Daoy (cell line): Measurements from ENCODE around the gene CRLF2. TPM values are rescaled to one million over a fixed set of nuclear protein-coding genes. Genes with fewer than 3 reads are reported as not detected.
"Not testable (repeated sequence)": the region's sequence is repeated elsewhere in the genome, so short reads cannot be mapped to it uniquely, and the experiment has no call there.

Source experiments
- DNase-seq: peaks from one replicate; pipeline ENCODE4 v3.0.0-alpha.2; 2015; ENCODE audit warnings: low read depth
- total RNA-seq: library from RNA; depleted of rRNA; stranded (reverse); fragments of >200 nt; shearing (Covaris generic); gene quantifications from 2 replicates; pipeline ENCODE4 v1.2.3, GENCODE V29; 2014; rRNA removed

The CRLF2 gene, protein sequence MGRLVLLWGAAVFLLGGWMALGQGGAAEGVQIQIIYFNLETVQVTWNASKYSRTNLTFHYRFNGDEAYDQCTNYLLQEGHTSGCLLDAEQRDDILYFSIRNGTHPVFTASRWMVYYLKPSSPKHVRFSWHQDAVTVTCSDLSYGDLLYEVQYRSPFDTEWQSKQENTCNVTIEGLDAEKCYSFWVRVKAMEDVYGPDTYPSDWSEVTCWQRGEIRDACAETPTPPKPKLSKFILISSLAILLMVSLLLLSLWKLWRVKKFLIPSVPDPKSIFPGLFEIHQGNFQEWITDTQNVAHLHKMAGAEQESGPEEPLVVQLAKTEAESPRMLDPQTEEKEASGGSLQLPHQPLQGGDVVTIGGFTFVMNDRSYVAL
- total RNA-seq = 0.46 TPM in 1 of 2 replicates, not detected in the other

DNA sequence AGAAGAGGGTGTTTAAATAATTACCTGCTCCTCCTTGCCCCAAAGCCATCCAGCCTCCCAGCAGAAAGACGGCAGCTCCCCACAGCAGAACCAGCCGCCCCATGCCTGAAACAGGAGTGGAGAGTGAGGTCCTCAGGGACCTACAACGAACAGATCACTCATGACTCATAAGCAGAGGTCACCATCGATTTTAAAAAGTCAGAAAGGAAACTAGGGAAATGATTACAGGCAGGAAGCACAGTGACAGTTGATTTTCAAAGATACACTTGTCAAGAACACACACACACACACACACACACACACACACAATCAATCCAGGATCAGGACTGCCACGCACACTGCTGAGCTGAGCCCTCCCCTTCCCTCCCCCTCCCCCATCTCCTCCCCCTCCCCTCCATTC, at the start of gene CRLF2:
TSS of gene CRLF2 (minus strand) at position 118 of the 400 bp plus-strand sequence. CDS start at position 103, 15 bp downstream.
- DNase-seq = peak; percentile 70

DNA sequence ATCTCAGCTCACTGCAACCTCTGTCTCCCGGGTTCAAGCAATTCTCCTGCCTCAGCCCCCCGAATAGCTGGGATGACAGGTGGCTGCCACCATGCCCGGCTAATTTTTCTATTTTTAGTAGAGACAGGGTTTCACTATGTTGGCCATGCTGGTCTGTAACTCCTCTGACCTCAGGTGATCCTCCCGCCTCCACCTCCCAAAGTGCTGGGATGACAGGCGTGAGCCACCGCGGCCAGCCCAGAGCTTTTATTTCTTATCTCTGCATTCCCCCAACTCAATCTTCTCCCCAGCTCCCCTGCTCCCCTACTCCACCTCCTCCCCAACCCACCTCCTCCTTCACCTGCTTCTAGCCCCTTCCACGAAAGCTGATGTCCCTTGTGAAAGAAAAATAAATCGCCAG, 49.3 kb upstream of the CRLF2 start:
- DNase-seq = not testable (repeated sequence)

DNA sequence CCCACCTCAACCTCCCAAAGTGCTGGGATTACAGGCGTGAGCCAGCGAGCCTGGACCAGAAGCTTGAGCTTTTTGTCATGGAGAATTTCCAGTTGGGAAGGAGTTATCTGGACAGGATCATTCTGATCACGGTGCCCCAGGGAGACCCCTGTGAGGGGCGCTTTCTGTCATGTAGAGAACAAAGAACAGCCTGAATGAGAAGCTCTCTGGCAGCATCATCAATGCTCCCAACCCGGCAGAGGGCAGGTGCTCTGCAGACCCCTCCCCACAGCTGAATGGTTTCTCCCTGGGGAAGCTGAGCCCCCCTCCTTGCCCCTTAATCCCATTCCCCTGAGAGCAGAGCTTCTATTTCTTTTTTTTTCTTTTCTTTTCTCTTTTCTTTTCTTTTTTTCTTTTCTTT, 48.8 kb upstream of the CRLF2 start:
- DNase-seq = no peak

DNA sequence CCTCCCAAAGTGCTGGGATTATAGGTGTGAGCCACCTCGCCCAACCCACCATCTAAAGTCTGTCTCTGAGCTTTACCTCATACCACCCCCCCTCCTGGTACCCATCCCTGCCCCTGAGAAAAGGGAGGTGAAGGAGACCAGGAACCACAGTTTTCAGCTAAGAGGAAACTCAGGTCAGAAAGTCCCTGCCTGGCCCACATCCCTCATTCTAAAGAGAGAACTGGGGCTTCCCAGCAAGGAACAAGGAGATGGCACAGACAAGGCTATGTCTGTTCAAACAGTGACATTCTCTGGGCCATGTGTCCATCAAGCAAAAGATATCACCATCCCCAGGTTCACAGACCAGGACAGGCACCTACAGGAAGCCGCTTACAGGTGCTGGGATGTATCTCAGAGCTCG, 40.4 kb upstream of the CRLF2 start:
- DNase-seq = no peak

DNA sequence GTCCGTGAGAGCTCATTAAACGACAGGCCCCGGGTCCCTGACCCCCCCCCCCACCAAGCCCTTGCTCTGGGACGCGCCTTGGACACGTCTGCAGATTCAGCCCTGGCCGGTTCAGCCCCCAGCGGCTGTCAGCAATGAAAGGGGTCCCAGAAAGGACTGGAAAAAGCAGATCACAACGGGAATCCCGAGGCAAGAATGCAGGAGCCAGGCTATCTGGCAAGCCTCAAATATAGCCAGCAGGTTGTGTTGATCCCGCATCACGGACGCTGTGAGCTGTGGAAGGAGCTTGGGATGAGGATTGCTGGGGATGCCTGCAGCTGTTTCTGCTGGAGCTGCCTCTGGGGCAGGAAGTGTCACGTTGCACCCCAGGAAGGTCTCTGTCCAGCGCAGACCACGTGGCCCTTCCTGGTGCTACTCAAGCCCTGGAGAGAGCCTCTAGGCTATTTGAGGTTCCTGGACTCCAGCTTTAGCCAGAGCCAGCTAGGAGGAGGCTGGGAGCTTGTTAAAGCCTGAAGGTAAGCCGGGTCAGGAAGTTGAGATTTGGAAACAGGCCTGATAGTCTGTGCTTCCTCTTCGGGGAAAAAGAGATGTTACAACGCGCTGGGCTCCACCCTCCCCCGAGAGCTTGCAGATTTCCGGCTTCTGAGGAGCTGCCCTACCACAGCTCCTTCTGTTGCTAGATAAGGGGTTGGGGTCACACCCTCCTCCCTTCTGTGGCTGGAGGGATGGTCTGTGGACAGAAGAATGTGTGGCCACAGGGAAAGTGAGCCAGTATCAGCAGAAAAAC, 36.8 kb upstream of the CRLF2 start:
- DNase-seq = peak; percentile 50

DNA sequence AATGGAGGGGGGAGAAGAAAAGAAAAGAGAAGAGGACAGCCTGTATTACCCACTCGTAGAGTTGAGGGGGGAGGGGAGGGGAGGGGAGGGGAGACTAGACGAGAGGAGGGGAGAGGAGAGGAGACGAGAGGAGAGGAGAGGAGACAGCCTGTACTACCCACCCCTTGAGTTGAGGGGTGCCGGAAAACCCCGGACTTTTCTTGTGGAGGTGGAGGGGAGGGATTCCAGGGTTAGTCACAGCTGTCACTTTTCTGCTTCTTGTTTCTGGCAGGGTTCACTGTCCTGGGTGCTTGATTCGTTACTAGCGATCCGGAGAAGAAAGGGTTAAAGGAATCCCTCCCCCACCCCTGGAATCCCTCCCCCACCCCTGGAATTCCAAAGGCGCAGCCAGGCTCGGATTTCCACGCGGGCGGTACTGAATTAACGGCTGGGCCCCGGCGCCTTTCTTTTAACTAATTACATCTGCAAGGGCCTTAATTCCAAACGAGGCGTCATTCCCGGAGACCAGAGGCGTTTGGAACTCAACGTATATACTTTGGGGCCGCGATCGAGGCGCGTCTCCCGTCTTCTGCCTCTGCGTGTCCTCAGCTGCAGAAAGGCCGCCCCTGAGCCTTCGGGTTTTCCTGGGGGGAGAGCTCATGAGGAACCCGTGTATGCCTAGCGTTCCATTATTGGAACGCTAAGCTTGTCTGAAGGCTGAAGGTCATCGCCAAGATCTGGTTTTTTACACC, 36.0 kb upstream of the CRLF2 start:
- peak; percentile 16 for DNase-seq

DNA sequence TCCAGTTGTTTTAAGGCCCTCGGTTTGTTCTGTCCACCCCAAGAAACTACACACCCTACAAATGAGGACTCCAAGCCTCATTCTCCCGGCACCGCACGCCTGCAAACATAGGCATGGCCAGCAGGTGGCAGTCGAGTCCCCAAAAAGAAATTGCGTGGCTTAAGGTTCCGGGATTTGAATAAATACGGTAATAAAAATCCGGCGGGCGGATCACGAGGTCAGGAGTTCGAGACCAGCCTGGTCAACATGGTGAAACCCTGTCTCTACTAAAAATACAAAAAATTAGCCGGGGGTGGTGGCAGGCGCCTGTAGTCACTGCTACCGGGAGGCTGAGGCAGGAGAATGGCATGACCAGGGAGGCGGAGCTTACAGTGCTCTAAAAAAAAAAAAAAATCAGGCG, 34.4 kb upstream of the CRLF2 start:
- peak; percentile 66 for DNase-seq

DNA sequence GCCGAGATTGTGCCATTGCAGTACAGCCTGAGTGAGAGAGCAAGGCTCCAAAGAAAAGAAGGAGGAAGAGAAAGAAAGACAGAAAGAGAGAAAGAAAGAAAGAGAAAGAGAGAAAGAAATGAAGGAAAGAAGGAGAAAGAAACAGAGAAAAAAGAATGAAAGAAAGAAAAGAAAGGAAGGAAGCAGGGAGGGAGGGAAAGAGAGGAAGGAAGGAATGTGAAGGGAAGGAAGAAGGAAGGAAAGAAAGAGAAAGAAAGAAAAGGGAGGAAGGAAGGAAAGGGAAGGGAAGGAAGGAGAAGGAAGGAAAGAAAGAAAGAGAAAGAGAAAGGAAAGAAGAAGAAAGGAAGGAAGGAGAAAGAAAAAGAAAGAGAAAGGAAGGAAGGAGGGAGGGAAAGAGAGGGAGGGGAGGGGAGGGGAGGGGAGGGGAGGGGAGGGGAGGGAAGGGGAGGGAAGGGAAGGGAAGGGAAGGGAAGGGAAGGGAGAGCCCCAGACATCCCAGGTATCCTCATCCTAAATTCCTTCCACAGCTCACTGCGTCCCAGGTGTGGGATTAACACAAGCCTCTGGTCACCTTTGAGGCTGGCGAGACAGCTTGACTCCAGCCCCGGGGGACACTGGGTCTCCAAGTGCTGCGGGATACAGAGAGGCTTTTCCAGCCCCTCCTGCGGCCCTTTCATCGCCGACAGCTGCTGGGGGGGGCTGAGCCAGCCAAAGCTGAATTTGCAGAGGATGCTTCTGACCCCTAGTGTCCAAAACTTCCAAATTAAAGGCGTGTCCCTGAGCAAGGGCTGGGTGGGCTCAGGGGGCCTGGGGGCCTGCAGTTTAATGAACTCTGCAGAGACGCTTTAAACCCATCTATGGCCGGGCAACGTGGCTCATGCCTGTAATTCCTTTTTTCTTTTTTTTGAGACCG, 32.0 kb upstream of the CRLF2 start:
- DNase-seq = peak; percentile 55

DNA sequence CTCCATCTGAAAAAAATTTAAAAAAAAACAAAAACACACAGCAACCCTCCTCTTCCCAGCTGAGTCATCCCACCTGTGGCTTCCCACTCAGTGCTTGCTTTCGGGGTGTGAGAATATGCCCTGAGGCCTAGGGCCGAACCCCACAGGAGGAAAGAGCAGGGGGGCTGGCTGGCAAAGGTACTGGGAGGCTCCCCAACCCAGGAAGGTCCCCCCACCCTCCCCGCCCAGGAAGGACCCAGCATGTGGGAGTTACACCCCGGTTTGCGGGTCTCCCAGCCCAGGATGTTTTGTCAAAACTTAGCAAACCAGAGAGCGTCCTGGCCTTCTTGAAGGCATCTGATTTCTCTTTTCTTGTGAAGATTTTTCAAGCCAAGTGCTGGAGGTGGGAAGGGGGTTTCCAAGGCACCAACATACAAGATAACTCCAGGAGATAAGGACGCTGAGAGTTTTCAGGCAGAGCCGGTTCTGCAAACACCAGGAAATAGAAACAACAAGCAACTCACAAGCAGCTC, 30.5 kb upstream of the CRLF2 start:
- DNase-seq = peak; percentile 77

DNA sequence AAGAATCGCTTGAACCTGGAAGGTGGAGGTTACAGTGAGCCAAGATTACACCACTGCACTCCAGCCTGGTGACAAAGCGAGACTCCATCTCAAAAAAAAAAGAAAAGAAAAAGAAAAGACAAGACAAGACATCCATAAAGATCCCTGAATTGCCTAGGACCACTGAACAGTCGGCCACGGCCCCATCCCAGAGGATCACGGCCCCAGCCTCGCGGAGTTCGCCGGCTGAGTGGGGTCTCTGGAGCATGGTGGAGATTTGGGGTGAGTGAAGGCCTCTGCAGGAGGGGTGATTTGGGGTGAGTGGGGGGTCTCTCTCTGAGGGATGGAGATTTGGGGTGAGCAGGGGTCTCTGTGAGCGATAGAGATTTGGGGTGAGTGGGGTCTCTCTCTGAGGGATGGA, 28.1 kb upstream of the CRLF2 start:
- DNase-seq = not testable (repeated sequence)

DNA sequence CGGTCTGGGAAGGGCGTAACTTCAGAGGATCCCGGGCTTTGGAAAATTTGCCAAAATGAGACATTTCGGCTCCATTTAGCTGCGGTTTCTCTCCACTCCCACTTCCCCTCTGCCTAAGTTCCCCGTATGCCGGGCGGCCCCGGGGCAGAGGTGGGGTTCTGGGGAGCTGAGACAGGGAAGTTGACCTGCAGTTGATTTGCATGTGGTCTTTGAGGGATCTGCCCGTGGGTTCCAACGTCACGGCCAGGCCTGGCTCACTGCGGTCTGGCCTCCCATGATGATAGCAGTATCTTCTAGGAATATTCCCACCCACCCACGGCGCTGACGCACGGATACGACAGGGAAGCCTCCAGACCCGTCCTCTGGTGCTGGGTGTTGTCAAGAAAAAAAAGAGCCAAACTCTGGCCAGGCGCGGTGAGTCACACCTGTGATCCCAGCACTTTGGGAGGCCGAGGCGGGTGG, 27.3 kb upstream of the CRLF2 start:
- DNase-seq = peak; percentile 94

DNA sequence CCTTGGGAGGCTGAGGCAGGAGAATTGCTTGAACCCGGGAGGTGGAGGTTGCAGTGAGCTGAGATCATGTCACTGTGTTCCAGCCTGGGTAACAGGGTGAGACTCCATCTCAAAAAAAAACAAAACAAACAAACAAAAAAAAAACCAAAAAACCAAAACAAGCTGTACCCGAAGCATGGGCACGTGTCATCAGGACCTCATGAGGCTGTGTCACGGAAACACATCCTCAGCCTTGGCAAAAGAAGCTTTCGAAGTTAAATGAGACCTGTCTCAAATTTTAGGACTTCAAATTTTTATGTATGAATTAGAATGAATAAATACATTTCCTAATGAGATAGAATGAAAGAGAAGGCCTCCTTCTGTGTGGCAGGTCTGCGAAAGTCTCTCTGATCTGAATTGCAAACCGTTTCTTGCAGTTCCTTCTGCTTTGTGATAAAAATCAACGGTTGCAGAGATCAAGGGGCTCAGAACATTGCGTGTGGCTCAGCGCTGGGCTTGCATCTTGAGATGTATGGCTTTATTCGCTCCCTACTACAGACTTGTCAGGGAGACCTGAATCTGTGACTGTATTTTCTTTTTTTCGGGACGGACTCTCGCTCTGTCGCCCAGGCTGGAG, 19.5 kb upstream of the CRLF2 start:
- DNase-seq = no peak

DNA sequence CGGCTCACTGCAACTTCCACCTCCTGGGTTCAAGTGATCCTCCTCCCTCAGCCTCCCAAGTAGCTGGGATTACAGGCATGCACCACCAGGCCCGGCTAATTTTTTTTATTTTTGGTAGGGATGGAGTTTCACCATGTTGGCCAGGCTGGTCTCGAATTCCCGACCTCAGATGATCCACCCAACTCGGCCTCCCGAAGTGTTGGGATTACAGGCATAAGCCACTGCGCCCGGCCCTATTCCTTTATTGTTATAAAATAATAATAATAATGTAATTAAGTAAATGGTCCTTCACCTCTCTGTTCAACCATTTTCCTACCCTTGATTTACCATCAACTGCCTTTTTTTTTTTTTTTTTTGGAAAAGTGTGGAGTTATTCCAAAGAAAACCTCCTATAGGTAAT, 15.7 kb upstream of the CRLF2 start:
- DNase-seq = not testable (repeated sequence)

DNA sequence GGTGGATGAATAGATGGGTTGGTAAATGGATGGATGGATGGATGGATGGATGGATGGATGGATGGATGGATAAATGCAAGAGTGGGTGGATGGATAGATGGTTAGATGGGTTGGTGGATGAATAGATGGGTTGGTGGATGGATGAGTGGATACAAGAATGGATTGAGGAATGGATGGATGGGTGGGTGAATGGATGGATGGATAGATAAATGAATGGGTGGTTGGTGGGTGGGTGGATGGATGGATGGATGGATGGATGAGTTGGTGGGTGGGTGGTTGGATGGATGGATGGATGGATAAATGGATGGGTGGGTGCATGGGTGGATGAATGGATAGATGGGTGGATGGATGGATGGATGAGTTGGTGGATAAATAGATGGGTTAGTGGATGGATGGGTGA, 13.8 kb upstream of the CRLF2 start:
- no peak for DNase-seq

DNA sequence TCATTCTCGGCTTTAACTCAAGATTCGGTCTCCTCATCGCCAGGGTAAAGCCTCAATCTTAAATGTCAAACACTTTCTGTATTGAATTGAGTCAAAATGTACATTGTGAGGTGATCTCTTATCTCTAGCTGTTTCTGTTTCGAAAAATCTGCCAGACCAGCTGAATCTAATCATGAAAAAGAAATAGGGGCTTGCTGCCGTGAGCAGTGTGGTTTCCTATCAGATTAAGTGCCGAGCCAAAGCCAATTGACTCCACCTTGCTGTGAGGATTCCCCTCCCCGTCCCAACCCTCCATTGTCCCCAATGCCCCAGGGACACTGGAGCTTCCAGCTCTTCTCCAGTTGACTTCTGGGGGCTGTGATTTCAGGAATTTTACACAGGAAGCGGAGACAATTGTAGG, 12.5 kb upstream of the CRLF2 start:
- DNase-seq = no peak

DNA sequence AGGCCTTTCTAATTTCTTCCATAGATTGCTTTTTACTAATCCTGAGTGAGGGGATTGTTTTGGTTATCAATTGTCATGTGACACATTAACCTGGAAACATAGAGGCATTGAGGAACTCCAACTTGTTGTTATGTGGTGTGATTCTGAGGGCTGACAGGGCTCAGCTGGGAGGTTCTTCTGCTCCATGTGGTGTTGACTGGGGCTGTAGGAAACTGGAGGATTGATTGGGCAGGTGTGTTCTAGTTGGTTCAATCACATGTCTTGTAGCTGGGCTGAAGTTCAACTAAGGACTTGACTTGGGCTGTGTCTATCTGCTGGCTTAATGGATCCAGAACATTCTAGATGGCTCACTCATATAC, 10.8 kb upstream of the CRLF2 start:
- no peak for DNase-seq

DNA sequence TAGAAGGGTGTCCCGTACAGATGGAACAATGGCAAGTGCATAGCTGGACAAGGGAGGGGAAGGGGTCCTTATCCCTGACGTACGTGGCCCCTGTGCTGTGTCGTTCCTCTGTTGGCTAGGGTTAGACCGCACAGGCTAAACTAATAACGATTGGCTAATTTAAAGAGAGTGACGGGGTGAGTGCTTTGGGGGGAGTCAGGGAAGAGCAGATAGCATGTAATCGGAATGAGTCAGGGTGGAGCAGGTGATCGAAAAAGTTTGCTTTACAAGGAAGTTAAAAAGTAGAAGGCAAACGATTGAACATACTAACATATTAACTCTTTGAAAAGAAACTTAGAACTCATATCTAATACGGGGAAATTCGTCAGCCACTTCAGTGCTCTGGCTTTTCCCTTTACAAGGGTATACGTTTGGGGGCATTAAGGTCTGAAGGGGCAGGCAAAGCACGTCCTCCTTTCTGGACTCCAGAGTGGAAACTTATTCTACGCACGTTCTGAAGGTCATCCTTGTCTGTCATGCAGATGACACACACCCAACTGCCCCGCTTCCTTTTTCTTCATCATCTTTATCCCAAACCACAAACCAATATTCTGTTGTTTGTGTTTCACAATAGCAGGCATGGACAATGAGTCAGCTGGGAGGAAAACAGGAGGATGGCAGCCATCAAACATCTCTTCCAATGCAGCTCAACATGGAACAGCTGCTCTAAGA, 10.2 kb upstream of the CRLF2 start:
- DNase-seq = peak; percentile 68

DNA sequence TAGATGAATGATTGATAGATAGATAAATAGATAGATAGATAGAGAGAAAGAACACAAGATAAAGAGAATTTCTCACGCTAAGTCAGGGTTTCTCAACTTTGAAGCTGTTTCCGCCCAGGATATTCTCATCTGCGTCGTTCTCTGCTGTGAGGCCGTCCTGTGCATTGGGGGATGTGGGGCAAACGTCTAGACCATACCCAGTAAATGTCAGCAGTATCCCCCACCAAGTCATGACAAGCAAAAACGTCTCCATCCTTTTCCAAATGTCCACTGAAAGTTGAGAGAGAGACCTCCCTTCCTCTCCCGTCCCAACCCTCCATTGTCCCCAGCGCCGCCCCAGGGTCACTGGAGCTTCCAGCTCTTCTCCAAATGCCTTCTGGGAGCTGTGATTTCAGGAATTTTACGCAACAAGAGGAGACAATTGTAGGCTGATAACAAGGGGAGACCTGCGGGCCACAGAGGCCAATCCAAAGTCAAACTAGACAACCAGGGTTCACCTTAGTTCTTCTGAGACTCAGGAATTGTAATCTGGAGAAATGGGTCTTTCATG, 8.9 kb upstream of the CRLF2 start:
- DNase-seq = no peak

DNA sequence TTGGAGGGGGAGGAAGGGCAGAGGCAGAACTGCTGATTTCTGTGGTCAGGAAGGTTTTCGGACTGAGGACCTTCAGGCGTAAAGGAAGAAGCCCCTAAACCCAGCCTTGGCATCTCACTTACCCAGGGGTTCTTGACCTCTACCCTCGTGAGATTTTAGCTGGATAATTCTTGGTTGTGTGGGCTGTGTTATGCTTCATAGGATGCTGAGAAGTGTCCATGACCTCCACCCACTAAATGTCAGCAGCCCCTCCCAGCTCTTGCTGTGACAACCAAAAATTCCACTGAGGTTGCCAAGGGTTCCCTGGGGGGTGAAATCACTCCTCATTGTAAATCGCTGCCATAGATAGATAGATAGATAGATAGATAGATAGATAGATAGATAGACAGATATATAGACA, 5.8 kb upstream of the CRLF2 start:
- DNase-seq = no peak
